Measurements from ENCODE around the gene KCNK3. TPM values are rescaled to one million over a fixed set of nuclear protein-coding genes. Genes with fewer than 3 reads are reported as not detected.

Gene KCNK3
- total and polyA plus RNA-seq, 3 donors from 2014 or later: 1.0 to 2.5 (median 1.5) TPM

GRCh38 chr2:26675651-26676255 lies 16.8 kb upstream of the KCNK3 start:
- Histone ChIP-seq H3K4me3 (no peak overlapping the region), H3K4me1 (no peaks in the 10 kb centered on the region), H3K27me3 (no peaks in the 10 kb centered on the region), H3K27ac (no peak overlapping the region), H3K36me3 (ENCODE audit: low read depth, missing control alignments) (no peaks in the 10 kb centered on the region), H3K9me3 (no peaks in the 10 kb centered on the region)
- WGBS, 2 donors: 83 to 87% methylated on average over 5 to 6 of the region's 6 CpGs
- no peak for DNase-seq
- intact Hi-C loops (cut with DNase I; ENCODE audit: low total_unique reads): no loop called here
- TF ChIP-seq CTCF (IDR thresholded peaks at IDR 0.05) (no peak), POLR2A (IDR thresholded peaks at IDR 0.05) (no peak)

- Histone ChIP-seq H3K27me3 (no peaks in the 10 kb centered on the region), H3K36me3 (ENCODE audit: low read depth, missing control alignments) (no peaks in the 10 kb centered on the region), H3K4me3 (no peak overlapping the region), H3K9me3 (no peaks in the 10 kb centered on the region), H3K27ac (no peak overlapping the region), H3K4me1 (no peaks in the 10 kb centered on the region)
- intact Hi-C loops (cut with DNase I; ENCODE audit: low total_unique reads): no loop called here
- no peak for TF ChIP-seq CTCF (IDR thresholded peaks at IDR 0.05)
- no peak for TF ChIP-seq POLR2A (IDR thresholded peaks at IDR 0.05)
- 93 to 95% methylated on average over 4 of the region's 4 CpGs for WGBS, 2 donors
- no peak for DNase-seq
These were observed 14.5 kb upstream of the KCNK3 start for GRCh38 chr2:26678035-26678434.

GRCh38 chr2:26679867-26680266 lies 12.7 kb upstream of the KCNK3 start:
- DNase-seq: no peak
- Histone ChIP-seq H3K9me3 (no peaks in the 10 kb centered on the region), H3K27me3 (no peaks in the 10 kb centered on the region), H3K27ac (no peak overlapping the region), H3K36me3 (ENCODE audit: low read depth, missing control alignments) (no peaks in the 10 kb centered on the region), H3K4me1 (no peaks in the 10 kb centered on the region), H3K4me3 (no peak overlapping the region)
- 80 to 89% methylated on average over 4 of the region's 4 CpGs for WGBS, 2 donors
- intact Hi-C loops (cut with DNase I; ENCODE audit: low total_unique reads): no loop called here
- TF ChIP-seq CTCF (IDR thresholded peaks at IDR 0.05) (no peak), POLR2A (IDR thresholded peaks at IDR 0.05) (no peak)

- H3K36me3 ChIP-seq (ENCODE audit: low read depth, missing control alignments): no peaks in the 10 kb centered on the region
- no peaks in the 10 kb centered on the region for H3K4me1 ChIP-seq
- 94 to 100% methylated on average over 1 to 3 of the region's 3 CpGs for WGBS, 2 donors
- H3K4me3 ChIP-seq: no peak overlapping the region
- TF ChIP-seq POLR2A (IDR thresholded peaks at IDR 0.05): no peak
- no peak for TF ChIP-seq CTCF (IDR thresholded peaks at IDR 0.05)
- no peaks in the 10 kb centered on the region for H3K27me3 ChIP-seq
- no peak overlapping the region for H3K27ac ChIP-seq
- intact Hi-C loops (cut with DNase I; ENCODE audit: low total_unique reads): no loop called here
- DNase-seq: no peak
- no peaks in the 10 kb centered on the region for H3K9me3 ChIP-seq
These were observed 10.9 kb upstream of the KCNK3 start for GRCh38 chr2:26681656-26682055.

GRCh38 chr2:26682155-26682554 lies 10.4 kb upstream of the KCNK3 start:
- Histone ChIP-seq H3K27me3 (no peaks in the 10 kb centered on the region), H3K4me3 (no peak overlapping the region), H3K36me3 (ENCODE audit: low read depth, missing control alignments) (no peaks in the 10 kb centered on the region), H3K9me3 (no peaks in the 10 kb centered on the region), H3K4me1 (no peaks in the 10 kb centered on the region), H3K27ac (no peak overlapping the region)
- TF ChIP-seq POLR2A (IDR thresholded peaks at IDR 0.05) (no peak), CTCF (IDR thresholded peaks at IDR 0.05) (no peak)
- intact Hi-C loops (cut with DNase I; ENCODE audit: low total_unique reads): no loop called here
- 76 to 88% methylated on average over 8 of the region's 8 CpGs for WGBS, 2 donors
- DNase-seq: no peak
